Mesothelial cell of epicardium (in vitro differentiated cells): ENCODE measurements around the gene ACTL9. TPM values are rescaled to one million over a fixed set of nuclear protein-coding genes. Genes with fewer than 3 reads are reported as not detected.

ENCODE experiments used
- DNase-seq, 2 experiments: peaks; one replicate each; pipeline ENCODE4 v3.0.0; 2021; ENCODE audit warnings: low spot score in 2 of 2; ENCODE audit not compliant: unreplicated experiment in 2 of 2
- H3K27ac Mint-ChIP-seq: 2 replicates; pipeline ENCODE4 v1.8.0; 2021; ENCODE audit warnings: mixed read lengths
- H3K27me3 Mint-ChIP-seq: 2 replicates; pipeline ENCODE4 v1.8.0; 2021; ENCODE audit warnings: low read depth, mixed read lengths
- H3K36me3 Mint-ChIP-seq: 2 replicates; pipeline ENCODE4 v1.8.0; 2021; ENCODE audit warnings: mixed read lengths
- H3K4me1 Mint-ChIP-seq: 2 replicates; pipeline ENCODE4 v1.8.0; 2021; ENCODE audit warnings: mixed read lengths
- H3K4me3 Mint-ChIP-seq: 2 replicates; pipeline ENCODE4 v1.8.0; 2021; ENCODE audit warnings: mild to moderate bottlenecking, moderate library complexity, mixed read lengths
- H3K9me3 Mint-ChIP-seq: 2 replicates; pipeline ENCODE4 v1.8.0; 2021; ENCODE audit warnings: mixed read lengths
- CTCF ChIP-seq: fragments of 200-600 bp; sonication (generic); IDR thresholded peaks from one replicate; pipeline ENCODE4 v1.5.0; 2021; ENCODE audit warnings: antibody characterized with exemption; ENCODE audit not compliant: unreplicated experiment
- total RNA-seq: library from RNA; stranded (reverse); gene quantifications from 3 replicates; pipeline ENCODE4 v1.2.1, GENCODE V29; 2021

Gene ACTL9
- total RNA-seq, 1 donor from 2014 or later = not detected

- DNase-seq = no peak
- Mint-ChIP-seq H3K4me3 (no peak overlapping the region), H3K4me1 (no peaks in the 10 kb centered on the region), H3K27me3 (no peaks in the 10 kb centered on the region), H3K9me3 (peaks cover 23% of the 10 kb centered on the region), H3K27ac (no peak overlapping the region), H3K36me3 (no peaks in the 10 kb centered on the region)
- TF ChIP-seq CTCF = no peak
Measured at GRCh38 chr19:8690753-8691539, 7.6 kb downstream of the ACTL9 start.

- H3K9me3 Mint-ChIP-seq = peaks cover 16% of the 10 kb centered on the region
- H3K27ac Mint-ChIP-seq = no peak overlapping the region
- no peak overlapping the region for H3K4me3 Mint-ChIP-seq
- no peaks in the 10 kb centered on the region for H3K27me3 Mint-ChIP-seq
- H3K36me3 Mint-ChIP-seq = no peaks in the 10 kb centered on the region
- no peak for TF ChIP-seq CTCF
- DNase-seq = no peak
- H3K4me1 Mint-ChIP-seq = no peaks in the 10 kb centered on the region
Measured at GRCh38 chr19:8688930-8689329, 9.7 kb downstream of the ACTL9 start.

GRCh38 chr19:8686549-8686948 lies 12.0 kb downstream of the ACTL9 start:
- H3K9me3 Mint-ChIP-seq = peaks cover 30% of the 10 kb centered on the region
- H3K4me3 Mint-ChIP-seq = no peak overlapping the region
- H3K27me3 Mint-ChIP-seq = no peaks in the 10 kb centered on the region
- no peaks in the 10 kb centered on the region for H3K36me3 Mint-ChIP-seq
- H3K4me1 Mint-ChIP-seq = no peaks in the 10 kb centered on the region
- no peak for DNase-seq
- H3K27ac Mint-ChIP-seq = no peak overlapping the region
- no peak for TF ChIP-seq CTCF

- no peaks in the 10 kb centered on the region for H3K36me3 Mint-ChIP-seq
- H3K9me3 Mint-ChIP-seq = peaks cover 35% of the 10 kb centered on the region
- no peak for TF ChIP-seq CTCF
- no peak for DNase-seq
- H3K4me3 Mint-ChIP-seq = no peak overlapping the region
- H3K27me3 Mint-ChIP-seq = no peaks in the 10 kb centered on the region
- no peak overlapping the region for H3K27ac Mint-ChIP-seq
- no peaks in the 10 kb centered on the region for H3K4me1 Mint-ChIP-seq
Measured at GRCh38 chr19:8684001-8684902, 14.3 kb downstream of the ACTL9 start.

GRCh38 chr19:8682931-8683330 lies 15.7 kb downstream of the ACTL9 start:
- Mint-ChIP-seq H3K9me3 (peaks cover 37% of the 10 kb centered on the region), H3K27me3 (no peaks in the 10 kb centered on the region), H3K27ac (no peak overlapping the region), H3K4me3 (no peak overlapping the region), H3K4me1 (no peaks in the 10 kb centered on the region), H3K36me3 (no peaks in the 10 kb centered on the region)
- no peak for DNase-seq
- no peak for TF ChIP-seq CTCF
